H9 (cell line): ENCODE data around the gene TSPAN18. TPM values are rescaled to one million over a fixed set of nuclear protein-coding genes. Genes with fewer than 3 reads are reported as not detected.

ENCODE experiments used
- DNase-seq: peaks from one replicate; pipeline ENCODE4 v3.0.0-alpha.2; 2017
- H2AFZ ChIP-seq: one replicate; pipeline ENCODE4 v1.6.1; 2013; ENCODE audit warnings: mild to moderate bottlenecking, low read length, control low read depth, moderate library complexity
- H2AK5ac ChIP-seq: 2 replicates; pipeline ENCODE4 v1.6.1; 2013; ENCODE audit warnings: low read length, control low read depth, mixed read lengths; ENCODE audit not compliant: insufficient read length
- H2BK120ac ChIP-seq: one replicate; pipeline ENCODE4 v1.6.1; 2013; ENCODE audit warnings: low read depth, mild to moderate bottlenecking, low read length, control low read depth, inconsistent platforms; ENCODE audit not compliant: poor library complexity, severe bottlenecking
- H2BK12ac ChIP-seq: 2 replicates; pipeline ENCODE4 v1.6.1; 2013; ENCODE audit warnings: low read length, control low read depth, mixed read lengths, low read depth; ENCODE audit not compliant: insufficient read length
- H2BK15ac ChIP-seq: 2 replicates; pipeline ENCODE4 v1.6.1; 2013; ENCODE audit warnings: low read depth, low read length, control low read depth
- H2BK20ac ChIP-seq: one replicate; pipeline ENCODE4 v1.6.1; 2013; ENCODE audit warnings: low read depth, mild to moderate bottlenecking, low read length, control low read depth, inconsistent platforms; ENCODE audit not compliant: poor library complexity, severe bottlenecking
- H2BK5ac ChIP-seq: 2 replicates; pipeline ENCODE4 v1.6.1; 2013; ENCODE audit warnings: low read length, control low read depth, mixed read lengths; ENCODE audit not compliant: insufficient read length
- H3K14ac ChIP-seq: 2 replicates; pipeline ENCODE4 v1.6.1; 2013; ENCODE audit warnings: low read length, control low read depth; ENCODE audit not compliant: insufficient read depth
- H3K18ac ChIP-seq: 2 replicates; pipeline ENCODE4 v1.6.1; 2013; ENCODE audit warnings: low read depth, mild to moderate bottlenecking, mixed read lengths, low read length, control low read depth; ENCODE audit not compliant: insufficient read length
- H3K23ac ChIP-seq: 2 replicates; pipeline ENCODE4 v1.6.1; 2013; ENCODE audit warnings: low read length, control low read depth, mixed read lengths, low read depth; ENCODE audit not compliant: insufficient read length
- H3K23me2 ChIP-seq: 2 replicates; pipeline ENCODE4 v1.6.1; 2013; ENCODE audit warnings: low read depth, mild to moderate bottlenecking, mixed read lengths, low read length, control low read depth; ENCODE audit not compliant: insufficient read length, poor library complexity, severe bottlenecking
- H3K27ac ChIP-seq: 2 replicates; pipeline ENCODE4 v1.5.1; 2013; ENCODE audit warnings: low read length, control low read depth, mixed read lengths, low read depth; ENCODE audit not compliant: insufficient read length
- H3K27me3 ChIP-seq: 2 replicates; pipeline ENCODE4 v1.6.1; 2013; ENCODE audit warnings: low read length, control low read depth, inconsistent platforms; ENCODE audit not compliant: insufficient read depth
- H3K4ac ChIP-seq: 2 replicates; pipeline ENCODE4 v1.6.1; 2013; ENCODE audit warnings: low read depth, mild to moderate bottlenecking, control low read depth, inconsistent platforms, low read length, moderate library complexity
- H3K4me1 ChIP-seq: 2 replicates; pipeline ENCODE4 v1.6.1; 2013; ENCODE audit warnings: low read length, control low read depth, inconsistent platforms; ENCODE audit not compliant: insufficient read depth
- H3K4me2 ChIP-seq: 2 replicates; pipeline ENCODE4 v1.6.1; 2013; ENCODE audit warnings: low read length, control low read depth, mixed read lengths; ENCODE audit not compliant: insufficient read length, insufficient read depth
- H3K56ac ChIP-seq: 2 replicates; pipeline ENCODE4 v1.6.1; 2013; ENCODE audit warnings: low read depth, mild to moderate bottlenecking, mixed read lengths, low read length, control low read depth; ENCODE audit not compliant: insufficient read length
- H3K79me1 ChIP-seq: 2 replicates; pipeline ENCODE4 v1.6.1; 2013; ENCODE audit warnings: low read depth, mild to moderate bottlenecking, moderate library complexity, low read length, control low read depth, inconsistent platforms; ENCODE audit not compliant: insufficient read depth, poor library complexity, severe bottlenecking
- H3K79me2 ChIP-seq: 2 replicates; pipeline ENCODE4 v1.6.1; 2013; ENCODE audit warnings: low read length, control low read depth, inconsistent platforms; ENCODE audit not compliant: insufficient read depth
- H3K9ac ChIP-seq: 2 replicates; pipeline ENCODE4 v1.6.1; 2013; ENCODE audit warnings: low read length, control low read depth, mixed read lengths; ENCODE audit not compliant: insufficient read length; ENCODE audit errors: extremely low read depth
- H3K9me3 ChIP-seq: one replicate; pipeline ENCODE4 v1.6.1; 2013; ENCODE audit warnings: low read depth, low read length, inconsistent platforms; ENCODE audit not compliant: control insufficient read depth
- H3T11ph ChIP-seq: one replicate; pipeline ENCODE4 v1.6.1; 2013; ENCODE audit warnings: mild to moderate bottlenecking, low read length, control low read depth, inconsistent platforms
- H4K20me1 ChIP-seq: one replicate; pipeline ENCODE4 v1.6.1; 2013; ENCODE audit not compliant: control insufficient read depth, insufficient read length, insufficient read depth
- H4K5ac ChIP-seq: 2 replicates; pipeline ENCODE4 v1.6.1; 2013; ENCODE audit warnings: low read depth, mild to moderate bottlenecking, mixed read lengths, low read length, control low read depth; ENCODE audit not compliant: insufficient read length
- H4K8ac ChIP-seq: replicated peaks from 2 replicates; pipeline ENCODE4 v1.6.1; 2013; ENCODE audit warnings: low read length, control low read depth, mixed read lengths, low read depth; ENCODE audit not compliant: insufficient read length
- H4K91ac ChIP-seq: 2 replicates; pipeline ENCODE4 v1.6.1; 2013; ENCODE audit warnings: low read depth, mild to moderate bottlenecking, moderate library complexity, mixed read lengths, low read length, control low read depth; ENCODE audit not compliant: insufficient read length
- H3K27ac Mint-ChIP-seq, 3 experiments: 2 replicates in 2 of 3; 3 replicates in 1 of 3; pipeline ENCODE4 v1.8.0; 2020 to 2021; ENCODE audit warnings: mixed read lengths in 3 of 3, mild to moderate bottlenecking in 1 of 3, moderate library complexity in 1 of 3
- H3K27me3 Mint-ChIP-seq: 2 replicates; pipeline ENCODE4 v1.8.0; 2021; ENCODE audit warnings: low read depth, mild to moderate bottlenecking, moderate library complexity, mixed read lengths
- H3K36me3 Mint-ChIP-seq, 3 experiments: 2 replicates in 2 of 3; 3 replicates in 1 of 3; pipeline ENCODE4 v1.8.0; 2020 to 2021; ENCODE audit warnings: low read depth in 3 of 3, mixed read lengths in 3 of 3; ENCODE audit not compliant: insufficient read depth in 1 of 3
- H3K4me1 Mint-ChIP-seq, 2 experiments: 2 replicates each; pipeline ENCODE4 v1.8.0; 2020; ENCODE audit warnings: mixed read lengths in 2 of 2
- H3K4me3 Mint-ChIP-seq, 2 experiments: 2 replicates in 1 of 2; 3 replicates in 1 of 2; pipeline ENCODE4 v1.8.0; 2020 to 2021; ENCODE audit warnings: mild to moderate bottlenecking in 2 of 2, mixed read lengths in 2 of 2, moderate library complexity in 1 of 2
- H3K9me3 Mint-ChIP-seq, 2 experiments: 2 replicates in 1 of 2; 3 replicates in 1 of 2; pipeline ENCODE4 v1.8.0; 2020; ENCODE audit warnings: mild to moderate bottlenecking in 2 of 2, mixed read lengths in 2 of 2, moderate library complexity in 1 of 2
- CTCF ChIP-seq: fragments of 200-600 bp; sonication (generic); conservative IDR thresholded peaks from 3 replicates; pipeline ENCODE4 v1.8.0; 2021; ENCODE audit warnings: antibody characterized with exemption, mild to moderate bottlenecking
- WGBS: extraction: QIAGEN DNeasy Blood & Tissue Kit; methylation state at CpG from one replicate; pipeline ENCODE4 v1.1.7; 2013; ENCODE audit warnings: missing lambda C conversion rate, low lambda C conversion rate, mixed read lengths; ENCODE audit not compliant: insufficient read length; ENCODE audit errors: extremely low coverage; 5-methylcytosine and 5-hydroxymethylcytosine counted together
- total RNA-seq: library from RNA; stranded (reverse); gene quantifications from 2 replicates; pipeline ENCODE4 v1.2.1, GENCODE V29; 2021

Gene TSPAN18
- total RNA-seq, 1 experiment from 2014 or later = 25.3 TPM

GRCh38 chr11:44946263-44946662 is 219.5 kb downstream of the TSPAN18 start:
- WGBS = no CpG with 5 or more reads among the region's 12 CpGs
- no peak overlapping the region for H3K27ac ChIP-seq

More at GRCh38 chr11:44946263-44946662, 219.5 kb downstream of the TSPAN18 start:
- Histone ChIP-seq H2BK120ac (no peak overlapping the region), H4K5ac (no peak overlapping the region), H2BK12ac (no peak overlapping the region), H3K27me3 (no peaks in the 10 kb centered on the region), H3K9me3 (no peaks in the 10 kb centered on the region), H2BK20ac (no peak overlapping the region), H3K18ac (no peak overlapping the region), H3K9ac (no peak overlapping the region), H3T11ph (no peak overlapping the region), H3K4me2 (no peak overlapping the region), H3K23ac (no peak overlapping the region), H3K23me2 (peaks cover 4% of the 10 kb centered on the region), H3K4me1 (peaks cover 2% of the 10 kb centered on the region; the same call in 1 of the 2 replicates), H2AFZ (no peak overlapping the region), H3K4ac (no peak overlapping the region), H2BK15ac (no peak overlapping the region), H3K56ac (no peak overlapping the region), H3K79me2 (no peaks in the 10 kb centered on the region), H2BK5ac (no peak overlapping the region), H4K91ac (no peak overlapping the region), H4K20me1 (no peaks in the 10 kb centered on the region), H3K79me1 (no peaks in the 10 kb centered on the region), H3K14ac (no peak overlapping the region), H2AK5ac (no peak overlapping the region), H4K8ac (no peak overlapping the region)
- TF ChIP-seq CTCF = no peak
- Mint-ChIP-seq H3K9me3 (no peaks in the 10 kb centered on the region; a peak in 1 of 5 replicates), H3K27ac (peak overlapping the region in 1 of 3 experiments; percentile 83; a peak in 2 of 7 replicates), H3K27me3 (peaks cover 2% of the 10 kb centered on the region), H3K4me1 (peaks cover 56 to 76% of the 10 kb centered on the region in 2 experiments), H3K4me3 (no peak overlapping the region), H3K36me3 (peaks cover 0 to 18% (median 15%) of the 10 kb centered on the region in 3 experiments; a peak in 5 of 7 replicates)
- DNase-seq = no peak
